ENCODE results near the gene KRTAP10-10. TPM values are rescaled to one million over a fixed set of nuclear protein-coding genes. Genes with fewer than 3 reads are reported as not detected.

The KRTAP10-10 gene
- total and polyA plus RNA-seq, 2 donors (not counting 1 experiment from before 2014, with no cell fraction given) = not detected

- ChIA-PET CTCF (no interaction called here), POLR2A (no interaction called here)
- Mint-ChIP-seq H3K27ac (no peak overlapping the region), H3K9me3 (ENCODE audit: insufficient read depth) (peaks cover 6% of the 10 kb centered on the region), H3K27me3 (peaks cover 24% of the 10 kb centered on the region), H3K4me3 (no peak overlapping the region), H3K4me1 (no peaks in the 10 kb centered on the region)
- DNase-seq (no peak), ATAC-seq (ENCODE audit: low read depth) (no peak)
- no peak for TF ChIP-seq EZH2 (IDR thresholded peaks at IDR 0.05; ENCODE audit: borderline replicate concordance, insufficient read depth, low read depth, low read length, poor library complexity, severe bottlenecking)
- TF ChIP-seq, protein P1, sequence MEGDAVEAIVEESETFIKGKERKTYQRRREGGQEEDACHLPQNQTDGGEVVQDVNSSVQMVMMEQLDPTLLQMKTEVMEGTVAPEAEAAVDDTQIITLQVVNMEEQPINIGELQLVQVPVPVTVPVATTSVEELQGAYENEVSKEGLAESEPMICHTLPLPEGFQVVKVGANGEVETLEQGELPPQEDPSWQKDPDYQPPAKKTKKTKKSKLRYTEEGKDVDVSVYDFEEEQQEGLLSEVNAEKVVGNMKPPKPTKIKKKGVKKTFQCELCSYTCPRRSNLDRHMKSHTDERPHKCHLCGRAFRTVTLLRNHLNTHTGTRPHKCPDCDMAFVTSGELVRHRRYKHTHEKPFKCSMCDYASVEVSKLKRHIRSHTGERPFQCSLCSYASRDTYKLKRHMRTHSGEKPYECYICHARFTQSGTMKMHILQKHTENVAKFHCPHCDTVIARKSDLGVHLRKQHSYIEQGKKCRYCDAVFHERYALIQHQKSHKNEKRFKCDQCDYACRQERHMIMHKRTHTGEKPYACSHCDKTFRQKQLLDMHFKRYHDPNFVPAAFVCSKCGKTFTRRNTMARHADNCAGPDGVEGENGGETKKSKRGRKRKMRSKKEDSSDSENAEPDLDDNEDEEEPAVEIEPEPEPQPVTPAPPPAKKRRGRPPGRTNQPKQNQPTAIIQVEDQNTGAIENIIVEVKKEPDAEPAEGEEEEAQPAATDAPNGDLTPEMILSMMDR (IDR thresholded peaks at IDR 0.05) = no peak
- Histone ChIP-seq H3K27me3 (replicated peaks in 1 of 4; ENCODE audit: control extremely low read depth in 1 of 4, control insufficient read depth in 3 of 4, insufficient read depth in 4 of 4, low read length in 3 of 4) (peaks cover 0 to 3% (median 0%) of the 10 kb centered on the region in 4 experiments), H3K9me3 (ENCODE audit: control extremely low read depth in 1 of 3, control insufficient read depth in 2 of 3, insufficient read depth in 1 of 3, low read length in 2 of 3) (peaks cover 0 to 2% (median 0%) of the 10 kb centered on the region in 3 donors), H3K4me3 (ENCODE audit: control extremely low read depth in 1 of 5, extremely low read depth in 1 of 5, insufficient read depth in 1 of 5, low read depth in 2 of 5, low read length in 4 of 5) (no peak overlapping the region), H3K36me3 (replicated peaks in 1 of 2; ENCODE audit: control extremely low read depth in 1 of 2, control insufficient read depth in 1 of 2, extremely low read depth in 1 of 2, insufficient read depth in 2 of 2, low read length in 1 of 2) (no peaks in the 10 kb centered on the region), H4K20me1 (ENCODE audit: control insufficient read depth, insufficient read depth, low read length, poor library complexity, severe bottlenecking) (no peaks in the 10 kb centered on the region), H3K9ac (ENCODE audit: low read length) (no peak overlapping the region), H3K79me2 (ENCODE audit: control insufficient read depth, insufficient read depth, low read length) (no peaks in the 10 kb centered on the region), H3K27ac (ENCODE audit: low read length in 2 of 2) (no peak overlapping the region), H3K4me1 (ENCODE audit: control insufficient read depth in 2 of 2, insufficient read depth in 2 of 2, low read length in 2 of 2) (no peaks in the 10 kb centered on the region), H2AFZ (ENCODE audit: insufficient read depth, low read depth, low read length, poor library complexity, severe bottlenecking) (no peak overlapping the region), H3K4me2 (replicated peaks; ENCODE audit: low read depth, low read length, poor library complexity, severe bottlenecking) (no peak overlapping the region)
- intact Hi-C loops (cut with micrococcal nuclease) = no loop called here
- 78% methylated on average over 20 of the region's 20 CpGs for WGBS (ENCODE audit: insufficient coverage)
Observed at GRCh38 chr21:44593598-44594405, 43.4 kb upstream of the KRTAP10-10 start.

DNA sequence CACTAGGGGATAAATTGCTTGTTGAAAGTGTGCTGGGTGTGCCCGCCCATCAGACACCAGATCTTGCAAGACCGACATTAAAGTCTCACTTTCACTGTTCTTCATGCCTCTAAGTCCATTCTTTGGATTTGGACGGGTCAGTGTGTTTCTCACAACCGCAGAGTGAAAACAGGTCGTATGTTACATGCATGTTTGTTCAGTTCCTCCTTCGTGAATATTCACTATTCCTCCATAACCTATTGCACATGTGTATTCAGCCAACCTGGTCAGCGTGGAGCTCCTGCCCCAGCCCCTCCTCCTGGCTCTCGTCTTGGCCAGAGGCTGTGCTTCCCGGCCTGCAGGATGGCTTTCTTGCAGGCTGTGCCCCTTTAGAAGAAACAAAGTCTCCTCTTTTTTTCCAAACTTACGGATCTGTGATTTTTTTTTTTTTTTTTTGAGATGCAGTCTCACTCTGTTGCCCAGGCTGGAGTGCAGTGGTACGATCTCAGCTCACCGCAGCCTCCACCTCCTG lies 42.7 kb upstream of the KRTAP10-10 start:
- no peak overlapping the region for H3K4me3 Mint-ChIP-seq
- H3K27ac ChIP-seq (ENCODE audit: low read length in 2 of 2) = no peak overlapping the region
- intact Hi-C loops (cut with micrococcal nuclease) = no loop called here
- TF ChIP-seq, protein P1 (IDR thresholded peaks at IDR 0.05) = no peak
- TF ChIP-seq EZH2 (IDR thresholded peaks at IDR 0.05; ENCODE audit: borderline replicate concordance, insufficient read depth, low read depth, low read length, poor library complexity, severe bottlenecking) = no peak
- no peaks in the 10 kb centered on the region for H3K4me1 Mint-ChIP-seq
- H3K4me1 ChIP-seq (ENCODE audit: control insufficient read depth in 2 of 2, insufficient read depth in 2 of 2, low read length in 2 of 2) = no peaks in the 10 kb centered on the region
- ChIA-PET POLR2A (no interaction called here), CTCF (no interaction called here)
- 84% methylated on average over 11 of the region's 12 CpGs for WGBS (ENCODE audit: insufficient coverage)
- peaks cover 4% of the 10 kb centered on the region for H3K9me3 Mint-ChIP-seq (ENCODE audit: insufficient read depth)
- H3K27ac Mint-ChIP-seq = no peak overlapping the region
- no peaks in the 10 kb centered on the region for H4K20me1 ChIP-seq (ENCODE audit: control insufficient read depth, insufficient read depth, low read length, poor library complexity, severe bottlenecking)
- no peak overlapping the region for H3K4me2 ChIP-seq (replicated peaks; ENCODE audit: low read depth, low read length, poor library complexity, severe bottlenecking)
- DNase-seq = no peak
- H3K79me2 ChIP-seq (ENCODE audit: control insufficient read depth, insufficient read depth, low read length) = no peaks in the 10 kb centered on the region
- H3K27me3 Mint-ChIP-seq = peaks cover 20% of the 10 kb centered on the region
- peaks cover 0 to 6% (median 3%) of the 10 kb centered on the region in 3 donors for H3K9me3 ChIP-seq (ENCODE audit: control extremely low read depth in 1 of 3, control insufficient read depth in 2 of 3, insufficient read depth in 1 of 3, low read length in 2 of 3)
- no peak for ATAC-seq (ENCODE audit: low read depth)
- H3K36me3 ChIP-seq (replicated peaks in 1 of 2; ENCODE audit: control extremely low read depth in 1 of 2, control insufficient read depth in 1 of 2, extremely low read depth in 1 of 2, insufficient read depth in 2 of 2, low read length in 1 of 2) = no peaks in the 10 kb centered on the region
- no peak overlapping the region for H2AFZ ChIP-seq (ENCODE audit: insufficient read depth, low read depth, low read length, poor library complexity, severe bottlenecking)
- no peak overlapping the region for H3K9ac ChIP-seq (ENCODE audit: low read length)
- peaks cover 0 to 3% (median 0%) of the 10 kb centered on the region in 4 experiments for H3K27me3 ChIP-seq (replicated peaks in 1 of 4; ENCODE audit: control extremely low read depth in 1 of 4, control insufficient read depth in 3 of 4, insufficient read depth in 4 of 4, low read length in 3 of 4)
- no peak overlapping the region for H3K4me3 ChIP-seq (ENCODE audit: control extremely low read depth in 1 of 5, extremely low read depth in 1 of 5, insufficient read depth in 1 of 5, low read depth in 2 of 5, low read length in 4 of 5)

Data from B cell (primary cell).